ENCODE results near the gene WDFY3. TPM values are rescaled to one million over a fixed set of nuclear protein-coding genes. Genes with fewer than 3 reads are reported as not detected.

Gene WDFY3
- polyA plus RNA-seq, 1 of the 3 experiments (the other 2 are of a cell fraction) = 13.8 TPM

DNA sequence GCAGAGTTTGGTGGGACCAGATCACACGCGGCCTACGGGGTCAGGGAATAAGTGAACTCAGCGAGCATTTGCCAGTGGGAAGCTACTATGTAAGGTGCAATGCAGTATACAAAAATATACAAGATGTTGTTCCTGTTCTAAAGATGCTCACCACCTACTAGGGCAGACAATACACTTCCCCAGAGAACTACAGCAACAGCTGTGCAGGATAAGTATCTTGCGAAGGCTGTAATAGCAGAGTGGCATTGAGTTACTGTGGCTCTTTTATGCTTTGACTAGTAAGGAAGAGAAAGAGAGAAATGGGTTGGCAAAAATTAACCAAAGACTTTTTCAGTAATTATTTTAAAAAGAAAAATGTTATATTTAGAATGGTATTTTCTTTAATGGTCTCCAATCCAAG, 322.4 kb downstream of the WDFY3 start:
- Histone ChIP-seq H3K36me3 (replicated peaks in 1 of 2; ENCODE audit: control insufficient read depth in 1 of 2, insufficient read depth in 2 of 2, low read length in 1 of 2) (no peaks in the 10 kb centered on the region), H3K9me2 (no peaks in the 10 kb centered on the region), H3K9ac (no peak overlapping the region), H3K79me2 (ENCODE audit: insufficient read depth) (no peaks in the 10 kb centered on the region), H3K27ac (ENCODE audit: low read depth in 2 of 2, low read length in 1 of 2) (no peak overlapping the region), H3K4me3 (ENCODE audit: low read depth in 2 of 2, low read length in 1 of 2) (no peak overlapping the region), H3K4me2 (no peak overlapping the region), H3F3A (replicated peaks; ENCODE audit: insufficient read depth) (no peaks in the 10 kb centered on the region), H3K27me3 (ENCODE audit: insufficient read depth) (no peaks in the 10 kb centered on the region), H4K20me1 (ENCODE audit: insufficient read depth) (no peaks in the 10 kb centered on the region), H3K9me3 (no peaks in the 10 kb centered on the region), H2AFZ (ENCODE audit: low read depth) (no peak overlapping the region), H3K4me1 (ENCODE audit: control insufficient read depth in 1 of 2, insufficient read depth in 2 of 2, low read depth in 1 of 2, low read length in 1 of 2) (no peaks in the 10 kb centered on the region)
- no peak for DNase-seq
- CTCF ChIA-PET = interaction anchor here (0.7 kb wide), 1 partner anchor 19 kb away, joined by 3 read pairs; no protein-coding TSS in a partner anchor
- 75% methylated on average over 5 of the region's 5 CpGs for WGBS (ENCODE audit: low lambda C conversion rate)
- no peak for TF ChIP-seq EP300 (IDR thresholded peaks at IDR 0.05; ENCODE audit: borderline replicate concordance in 1 of 2, low read depth in 1 of 2, low read length in 1 of 2)
- no peak for TF ChIP-seq PBX3 (IDR thresholded peaks at IDR 0.05)
- TF ChIP-seq, protein P1, sequence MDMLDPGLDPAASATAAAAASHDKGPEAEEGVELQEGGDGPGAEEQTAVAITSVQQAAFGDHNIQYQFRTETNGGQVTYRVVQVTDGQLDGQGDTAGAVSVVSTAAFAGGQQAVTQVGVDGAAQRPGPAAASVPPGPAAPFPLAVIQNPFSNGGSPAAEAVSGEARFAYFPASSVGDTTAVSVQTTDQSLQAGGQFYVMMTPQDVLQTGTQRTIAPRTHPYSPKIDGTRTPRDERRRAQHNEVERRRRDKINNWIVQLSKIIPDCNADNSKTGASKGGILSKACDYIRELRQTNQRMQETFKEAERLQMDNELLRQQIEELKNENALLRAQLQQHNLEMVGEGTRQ (IDR thresholded peaks at IDR 0.05; ENCODE audit: borderline replicate concordance, low read depth, low read length) = no peak
- TF ChIP-seq, protein P2, sequence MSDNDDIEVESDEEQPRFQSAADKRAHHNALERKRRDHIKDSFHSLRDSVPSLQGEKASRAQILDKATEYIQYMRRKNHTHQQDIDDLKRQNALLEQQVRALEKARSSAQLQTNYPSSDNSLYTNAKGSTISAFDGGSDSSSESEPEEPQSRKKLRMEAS (IDR thresholded peaks at IDR 0.05; ENCODE audit: low read depth) = no peak
- no peak for TF ChIP-seq POLR2AphosphoS5 (IDR thresholded peaks at IDR 0.05; ENCODE audit: low read depth, low read length)
- no peak for TF ChIP-seq CHD2 (IDR thresholded peaks at IDR 0.05; ENCODE audit: low read length, partially characterized antibody)
- TF ChIP-seq CTCF (IDR thresholded peaks at IDR 0.05) = no peak
- no peak for TF ChIP-seq TAF1 (IDR thresholded peaks at IDR 0.05; ENCODE audit: borderline replicate concordance, low read depth, low read length)
- TF ChIP-seq SMC3 (IDR thresholded peaks at IDR 0.05; ENCODE audit: low read depth, low read length) = no peak
- no peak for TF ChIP-seq RFX5 (IDR thresholded peaks at IDR 0.05; ENCODE audit: low read length)
- no peak for TF ChIP-seq YY1 (IDR thresholded peaks at IDR 0.05; ENCODE audit: low read depth)
- no peak for TF ChIP-seq RCOR1 (IDR thresholded peaks at IDR 0.05; ENCODE audit: low read length)
- no peak for TF ChIP-seq IRF3 (IDR thresholded peaks at IDR 0.05; ENCODE audit: low read depth, low read length)
- POLR2A ChIA-PET = no interaction called here

All from SK-N-SH (cell line).